GM19238 (cell line): ENCODE data around the gene HOXA4.

ENCODE experiments used
- DNase-seq: peaks from one replicate; pipeline ENCODE4 v3.0.0; 2011; ENCODE audit warnings: low spot score; ENCODE audit not compliant: insufficient read length

The HOXA4 gene

GRCh38 chr7:27130540-27131389 lies at the start of gene HOXA4:
TSS of gene HOXA4 (minus strand) at chr7:27130757. CDS start at chr7:27130733, 24 bp downstream.
- DNase-seq, result no peak

- peak; percentile 74 for DNase-seq
Measured at GRCh38 chr7:27179503-27180430, 49.2 kb upstream of the HOXA4 start.

- no peak for DNase-seq
Measured at GRCh38 chr7:27179030-27179429, 48.5 kb upstream of the HOXA4 start.

GRCh38 chr7:27178366-27178765 lies 47.8 kb upstream of the HOXA4 start:
- DNase-seq, result no peak

- DNase-seq, result no peak
Measured at GRCh38 chr7:27177795-27178320, 47.3 kb upstream of the HOXA4 start.

- no peak for DNase-seq
Measured at GRCh38 chr7:27176962-27177794, 46.6 kb upstream of the HOXA4 start.

GRCh38 chr7:27176524-27176845 lies 45.9 kb upstream of the HOXA4 start:
- no peak for DNase-seq

- no peak for DNase-seq
Measured at GRCh38 chr7:27175626-27176523, 45.3 kb upstream of the HOXA4 start.

GRCh38 chr7:27174874-27175625 lies 44.5 kb upstream of the HOXA4 start:
- no peak for DNase-seq

- DNase-seq, result no peak
Measured at GRCh38 chr7:27173956-27174873, 43.7 kb upstream of the HOXA4 start, which contains the start of gene HOXA10. TSS of gene HOXA10 (minus strand) at chr7:27174320. CDS start at chr7:27174306, 14 bp downstream.

- DNase-seq, result no peak
Measured at GRCh38 chr7:27173511-27173955, 43.0 kb upstream of the HOXA4 start.

- DNase-seq, result no peak
Measured at GRCh38 chr7:27172823-27173510, 42.4 kb upstream of the HOXA4 start.

GRCh38 chr7:27172315-27172774 lies 41.8 kb upstream of the HOXA4 start:
- DNase-seq, result no peak

GRCh38 chr7:27171637-27172314 lies 41.2 kb upstream of the HOXA4 start:
- no peak for DNase-seq

GRCh38 chr7:27171325-27171636 lies 40.7 kb upstream of the HOXA4 start:
- no peak for DNase-seq

- no peak for DNase-seq
Measured at GRCh38 chr7:27170426-27171324, 40.1 kb upstream of the HOXA4 start.
